ENCODE results near the gene CCNI2.

Gene CCNI2

DNA sequence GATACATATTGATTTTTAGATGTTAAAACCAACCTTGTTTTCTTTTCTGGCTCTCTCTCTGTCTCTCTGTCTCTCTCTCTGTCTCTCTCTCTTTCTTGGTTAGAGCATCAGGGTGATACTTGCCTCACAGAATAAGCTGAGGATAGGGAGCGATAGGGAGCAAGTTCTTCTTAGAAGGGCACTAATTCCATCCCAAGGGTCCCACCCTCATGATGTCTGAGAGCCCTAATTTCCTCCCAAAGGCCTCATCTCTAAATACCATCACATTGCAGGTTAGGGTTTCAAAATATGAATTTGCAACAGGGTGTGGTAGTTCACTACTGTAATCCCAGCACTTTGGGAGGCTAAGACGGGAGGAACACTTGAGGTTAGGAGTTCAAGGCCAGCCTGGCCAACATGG, 5.1 kb upstream of the CCNI2 start:
- Histone ChIP-seq H3K27me3 (ENCODE audit: insufficient read depth, insufficient read length) (peaks cover 20% of the 10 kb centered on the region), H3K36me3 (ENCODE audit: insufficient read depth, insufficient read length, low read length) (no peaks in the 10 kb centered on the region), H3K4me1 (ENCODE audit: insufficient read depth, insufficient read length) (no peaks in the 10 kb centered on the region), H3K9ac (ENCODE audit: insufficient read length, low read depth) (no peak overlapping the region), H3K9me3 (ENCODE audit: insufficient read depth, low read length) (no peaks in the 10 kb centered on the region; the same call in 1 of the 2 replicates), H3K4me3 (ENCODE audit: insufficient read length, low read depth) (no peak overlapping the region)
- TF ChIP-seq YY1 (IDR thresholded peaks at IDR 0.05; ENCODE audit: insufficient read depth, insufficient read length): no peak
- no peak for TF ChIP-seq SUZ12 (IDR thresholded peaks at IDR 0.05; ENCODE audit: extremely low read depth, insufficient read depth, insufficient read length)
- no peak for TF ChIP-seq ZNF274 (IDR thresholded peaks at IDR 0.05; ENCODE audit: low read depth, low read length)
- no peak for DNase-seq (ENCODE audit: low read depth, low spot score)

DNA sequence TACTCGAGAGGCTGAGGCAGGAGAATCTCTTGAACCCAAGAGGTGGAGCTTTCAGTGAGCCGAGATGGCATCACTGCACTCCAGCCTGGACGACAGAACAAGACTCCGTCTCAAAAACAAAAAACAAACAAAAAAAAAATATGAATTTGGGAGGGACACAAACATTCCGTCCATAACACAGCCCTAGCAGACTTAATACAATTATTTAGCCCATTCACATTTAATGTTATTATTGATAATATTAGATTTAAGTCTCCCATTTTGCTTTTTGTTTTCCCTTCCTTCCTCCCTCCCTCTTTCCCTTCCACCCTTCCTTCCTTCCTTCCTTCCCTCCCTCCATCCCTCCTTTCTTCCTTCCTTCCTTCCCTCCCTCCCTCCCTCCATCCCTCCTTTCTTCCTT, 4.6 kb upstream of the CCNI2 start:
- no peaks in the 10 kb centered on the region for H3K36me3 ChIP-seq (ENCODE audit: insufficient read depth, insufficient read length, low read length)
- H3K9me3 ChIP-seq (ENCODE audit: insufficient read depth, low read length): no peaks in the 10 kb centered on the region; the same call in 1 of the 2 replicates
- H3K27me3 ChIP-seq (ENCODE audit: insufficient read depth, insufficient read length): peaks cover 25% of the 10 kb centered on the region
- no peak for DNase-seq (ENCODE audit: low read depth, low spot score)
- H3K9ac ChIP-seq (ENCODE audit: insufficient read length, low read depth): no peak overlapping the region
- no peaks in the 10 kb centered on the region for H3K4me1 ChIP-seq (ENCODE audit: insufficient read depth, insufficient read length)
- no peak overlapping the region for H3K4me3 ChIP-seq (ENCODE audit: insufficient read length, low read depth)
- no peak for TF ChIP-seq ZNF274 (IDR thresholded peaks at IDR 0.05; ENCODE audit: low read depth, low read length)
- no peak for TF ChIP-seq YY1 (IDR thresholded peaks at IDR 0.05; ENCODE audit: insufficient read depth, insufficient read length)
- no peak for TF ChIP-seq SUZ12 (IDR thresholded peaks at IDR 0.05; ENCODE audit: extremely low read depth, insufficient read depth, insufficient read length)

- TF ChIP-seq YY1 (IDR thresholded peaks at IDR 0.05; ENCODE audit: insufficient read depth, insufficient read length) (no peak), SUZ12 (IDR thresholded peaks at IDR 0.05; ENCODE audit: extremely low read depth, insufficient read depth, insufficient read length) (no peak), ZNF274 (IDR thresholded peaks at IDR 0.05; ENCODE audit: low read depth, low read length) (no peak)
- Histone ChIP-seq H3K9me3 (ENCODE audit: insufficient read depth, low read length) (no peaks in the 10 kb centered on the region; the same call in 1 of the 2 replicates), H3K27me3 (ENCODE audit: insufficient read depth, insufficient read length) (peaks cover 34% of the 10 kb centered on the region), H3K4me3 (ENCODE audit: insufficient read length, low read depth) (no peak overlapping the region), H3K36me3 (ENCODE audit: insufficient read depth, insufficient read length, low read length) (no peaks in the 10 kb centered on the region), H3K4me1 (ENCODE audit: insufficient read depth, insufficient read length) (no peaks in the 10 kb centered on the region), H3K9ac (ENCODE audit: insufficient read length, low read depth) (no peak overlapping the region)
- DNase-seq (ENCODE audit: low read depth, low spot score): no peak
These were observed 2.6 kb upstream of the CCNI2 start for GRCh38 chr5:132744659-132745058.

DNA sequence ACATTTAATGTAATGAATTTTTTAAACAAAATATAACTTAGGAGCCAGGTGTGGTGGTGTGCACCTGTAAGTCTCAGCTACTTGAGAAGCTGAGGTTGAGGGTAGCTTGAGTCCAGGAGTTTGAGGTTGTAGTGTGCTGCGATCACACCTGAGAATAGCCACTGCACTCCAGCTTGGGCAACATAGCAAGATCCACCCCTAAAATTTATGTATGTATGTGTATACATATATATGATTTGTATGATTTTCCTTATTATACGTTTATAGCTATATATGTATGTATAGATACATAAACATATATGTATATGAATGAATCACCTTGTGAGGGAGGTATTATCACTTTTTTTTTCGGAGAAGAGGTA, 653 bp upstream of the CCNI2 start:
- Histone ChIP-seq H3K36me3 (ENCODE audit: insufficient read depth, insufficient read length, low read length) (no peaks in the 10 kb centered on the region), H3K4me3 (ENCODE audit: insufficient read length, low read depth) (peak overlapping the region; percentile 46), H3K9ac (ENCODE audit: insufficient read length, low read depth) (no peak overlapping the region), H3K9me3 (ENCODE audit: insufficient read depth, low read length) (no peaks in the 10 kb centered on the region; the same call in 1 of the 2 replicates), H3K4me1 (ENCODE audit: insufficient read depth, insufficient read length) (no peaks in the 10 kb centered on the region), H3K27me3 (ENCODE audit: insufficient read depth, insufficient read length) (peaks cover 37% of the 10 kb centered on the region)
- no peak for DNase-seq (ENCODE audit: low read depth, low spot score)
- TF ChIP-seq ZNF274 (IDR thresholded peaks at IDR 0.05; ENCODE audit: low read depth, low read length) (no peak), SUZ12 (IDR thresholded peaks at IDR 0.05; ENCODE audit: extremely low read depth, insufficient read depth, insufficient read length) (no peak), YY1 (IDR thresholded peaks at IDR 0.05; ENCODE audit: insufficient read depth, insufficient read length) (no peak)

- no peak for DNase-seq (ENCODE audit: low read depth, low spot score)
- H3K27me3 ChIP-seq (ENCODE audit: insufficient read depth, insufficient read length): peaks cover 37% of the 10 kb centered on the region
- H3K9me3 ChIP-seq (ENCODE audit: insufficient read depth, low read length): no peaks in the 10 kb centered on the region
- H3K4me3 ChIP-seq (ENCODE audit: insufficient read length, low read depth): peak overlapping the region; percentile 46
- TF ChIP-seq ZNF274 (IDR thresholded peaks at IDR 0.05; ENCODE audit: low read depth, low read length) (no peak), YY1 (IDR thresholded peaks at IDR 0.05; ENCODE audit: insufficient read depth, insufficient read length) (no peak), SUZ12 (IDR thresholded peaks at IDR 0.05; ENCODE audit: extremely low read depth, insufficient read depth, insufficient read length) (no peak)
- no peaks in the 10 kb centered on the region for H3K4me1 ChIP-seq (ENCODE audit: insufficient read depth, insufficient read length)
- H3K9ac ChIP-seq (ENCODE audit: insufficient read length, low read depth): peak overlapping the region; percentile 67
- H3K36me3 ChIP-seq (ENCODE audit: insufficient read depth, insufficient read length, low read length): peaks cover 3% of the 10 kb centered on the region
These were observed 602 bp downstream of the CCNI2 start for GRCh38 chr5:132747616-132748440.

GRCh38 chr5:132748522-132749000, 1.3 kb downstream of the CCNI2 start:
- H3K9ac ChIP-seq (ENCODE audit: insufficient read length, low read depth): no peak overlapping the region
- peaks cover 3% of the 10 kb centered on the region for H3K4me1 ChIP-seq (ENCODE audit: insufficient read depth, insufficient read length)
- H3K4me3 ChIP-seq (ENCODE audit: insufficient read length, low read depth): no peak overlapping the region
- no peak for DNase-seq (ENCODE audit: low read depth, low spot score)
- H3K36me3 ChIP-seq (ENCODE audit: insufficient read depth, insufficient read length, low read length): peaks cover 3% of the 10 kb centered on the region
- H3K27me3 ChIP-seq (ENCODE audit: insufficient read depth, insufficient read length): peaks cover 37% of the 10 kb centered on the region
- H3K9me3 ChIP-seq (ENCODE audit: insufficient read depth, low read length): no peaks in the 10 kb centered on the region
- TF ChIP-seq YY1 (IDR thresholded peaks at IDR 0.05; ENCODE audit: insufficient read depth, insufficient read length) (no peak), ZNF274 (IDR thresholded peaks at IDR 0.05; ENCODE audit: low read depth, low read length) (no peak), SUZ12 (IDR thresholded peaks at IDR 0.05; ENCODE audit: extremely low read depth, insufficient read depth, insufficient read length) (no peak)

DNA sequence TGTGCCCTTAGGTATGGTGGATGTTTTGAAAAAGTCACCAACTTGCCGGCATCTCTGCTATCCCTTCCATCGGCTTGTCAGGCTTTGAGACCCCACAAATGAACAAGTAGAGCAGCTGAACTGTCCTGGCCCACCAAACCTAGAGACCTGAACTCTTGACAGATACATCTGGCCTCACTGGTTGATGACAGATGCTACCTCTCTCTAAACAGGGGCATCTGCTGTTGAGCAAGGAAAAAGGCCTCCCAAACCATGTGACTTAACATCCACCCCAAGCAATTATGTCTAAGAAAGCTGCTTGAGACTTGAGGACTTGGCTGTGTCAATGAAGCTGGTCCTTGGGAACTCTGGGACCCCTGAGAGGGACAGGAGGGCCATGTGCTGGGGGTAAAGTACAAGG, 2.3 kb downstream of the CCNI2 start:
- H3K27me3 ChIP-seq (ENCODE audit: insufficient read depth, insufficient read length): peaks cover 37% of the 10 kb centered on the region
- no peak overlapping the region for H3K9ac ChIP-seq (ENCODE audit: insufficient read length, low read depth)
- DNase-seq (ENCODE audit: low read depth, low spot score): no peak
- no peak overlapping the region for H3K4me3 ChIP-seq (ENCODE audit: insufficient read length, low read depth)
- H3K36me3 ChIP-seq (ENCODE audit: insufficient read depth, insufficient read length, low read length): peaks cover 3% of the 10 kb centered on the region
- no peak for TF ChIP-seq YY1 (IDR thresholded peaks at IDR 0.05; ENCODE audit: insufficient read depth, insufficient read length)
- no peak for TF ChIP-seq ZNF274 (IDR thresholded peaks at IDR 0.05; ENCODE audit: low read depth, low read length)
- no peak for TF ChIP-seq SUZ12 (IDR thresholded peaks at IDR 0.05; ENCODE audit: extremely low read depth, insufficient read depth, insufficient read length)
- H3K4me1 ChIP-seq (ENCODE audit: insufficient read depth, insufficient read length): peaks cover 3% of the 10 kb centered on the region
- H3K9me3 ChIP-seq (ENCODE audit: insufficient read depth, low read length): no peaks in the 10 kb centered on the region
